ENCODE data around the gene P3H2.

Gene P3H2

GRCh38 chr3:189941679-189942078, 179.0 kb downstream of the P3H2 start:
- no peak for DNase-seq

GRCh38 chr3:189941125-189941524, 179.6 kb downstream of the P3H2 start:
- no peak for DNase-seq

GRCh38 chr3:189937302-189938127, 183.2 kb downstream of the P3H2 start:
- DNase-seq, result no peak

GRCh38 chr3:189936201-189936945, 184.3 kb downstream of the P3H2 start:
- DNase-seq, result no peak

- no peak for DNase-seq
Measured at GRCh38 chr3:189927975-189928895, 192.5 kb downstream of the P3H2 start.

GRCh38 chr3:189921770-189922169, 198.9 kb downstream of the P3H2 start:
- DNase-seq, result no peak

GRCh38 chr3:189914799-189915198, 205.9 kb downstream of the P3H2 start:
- DNase-seq, result no peak

GRCh38 chr3:189911001-189911400, 209.7 kb downstream of the P3H2 start:
- DNase-seq, result no peak

GRCh38 chr3:189909573-189909972, 211.1 kb downstream of the P3H2 start:
- DNase-seq, result no peak

- no peak for DNase-seq
Measured at GRCh38 chr3:189909139-189909538, 211.6 kb downstream of the P3H2 start.

GRCh38 chr3:189908646-189909045, 212.1 kb downstream of the P3H2 start:
- DNase-seq, result no peak

- DNase-seq, result no peak
Measured at GRCh38 chr3:189907803-189908202, 212.9 kb downstream of the P3H2 start.
